ENCODE data around the gene LIN54.
"Not testable (repeated sequence)": the region's sequence is repeated elsewhere in the genome, so short reads cannot be mapped to it uniquely, and the experiment has no call there.

LIN54 gene

GRCh38 chr4:83013420-83013867 lies 2.8 kb upstream of the LIN54 start:
- H3K4me3 ChIP-seq (ENCODE audit: low read depth, low read length): peak overlapping the region; percentile 84
- no peak for DNase-seq (ENCODE audit: low read depth)

GRCh38 chr4:83012687-83013419 lies 2.2 kb upstream of the LIN54 start:
- DNase-seq (ENCODE audit: low read depth): peak; percentile 96
- H3K4me3 ChIP-seq (ENCODE audit: low read depth, low read length): peak overlapping the region; percentile 84

- no peak for DNase-seq (ENCODE audit: low read depth)
- H3K4me3 ChIP-seq (ENCODE audit: low read depth, low read length): peak overlapping the region; percentile 84
These were observed 1.6 kb upstream of the LIN54 start for GRCh38 chr4:83012200-83012686.

GRCh38 chr4:83011689-83012199 lies 1.1 kb upstream of the LIN54 start:
- no peak for DNase-seq (ENCODE audit: low read depth)

GRCh38 chr4:83010111-83010521 lies 507 bp downstream of the LIN54 start:
- peak overlapping the region; percentile 86 for H3K4me3 ChIP-seq (ENCODE audit: low read depth, low read length)
- DNase-seq (ENCODE audit: low read depth): no peak

More at GRCh38 chr4:83011689-83012199, 1.1 kb upstream of the LIN54 start:
- peak overlapping the region; percentile 84 for H3K4me3 ChIP-seq (ENCODE audit: low read depth, low read length)

GRCh38 chr4:83009529-83009928 lies 1.1 kb downstream of the LIN54 start:
- H3K4me3 ChIP-seq (ENCODE audit: low read depth, low read length): peak overlapping the region; percentile 86
- DNase-seq (ENCODE audit: low read depth): no peak

GRCh38 chr4:83003044-83003791 lies 7.4 kb downstream of the LIN54 start:
- DNase-seq (ENCODE audit: low read depth); H3K4me3 ChIP-seq (ENCODE audit: low read depth, low read length): not testable (repeated sequence)

- no peak for DNase-seq (ENCODE audit: low read depth)
- no peak overlapping the region for H3K4me3 ChIP-seq (ENCODE audit: low read depth, low read length)
These were observed 8.3 kb downstream of the LIN54 start for GRCh38 chr4:83002329-83002728.

GRCh38 chr4:82998898-82999297 lies 11.7 kb downstream of the LIN54 start:
- DNase-seq (ENCODE audit: low read depth): no peak
- no peak overlapping the region for H3K4me3 ChIP-seq (ENCODE audit: low read depth, low read length)

- H3K4me3 ChIP-seq (ENCODE audit: low read depth, low read length): no peak overlapping the region
- no peak for DNase-seq (ENCODE audit: low read depth)
These were observed 15.8 kb downstream of the LIN54 start for GRCh38 chr4:82994834-82995233.

GRCh38 chr4:82989575-82990429 lies 20.8 kb downstream of the LIN54 start:
- no peak overlapping the region for H3K4me3 ChIP-seq (ENCODE audit: low read depth, low read length)
- DNase-seq (ENCODE audit: low read depth): no peak

GRCh38 chr4:82988323-82988832 lies 22.2 kb downstream of the LIN54 start:
- peak; percentile 36 for DNase-seq (ENCODE audit: low read depth)

GRCh38 chr4:82987519-82987918 lies 23.1 kb downstream of the LIN54 start:
- not testable (repeated sequence) for H3K4me3 ChIP-seq (ENCODE audit: low read depth, low read length); DNase-seq (ENCODE audit: low read depth)

More at GRCh38 chr4:82988323-82988832, 22.2 kb downstream of the LIN54 start:
- no peak overlapping the region for H3K4me3 ChIP-seq (ENCODE audit: low read depth, low read length)

- DNase-seq (ENCODE audit: low read depth): peak; percentile 13
- H3K4me3 ChIP-seq (ENCODE audit: low read depth, low read length): no peak overlapping the region
These were observed 26.2 kb downstream of the LIN54 start for GRCh38 chr4:82984459-82984858.

- no peak overlapping the region for H3K4me3 ChIP-seq (ENCODE audit: low read depth, low read length)
- DNase-seq (ENCODE audit: low read depth): no peak
These were observed 27.2 kb downstream of the LIN54 start for GRCh38 chr4:82983444-82983843.

- H3K4me3 ChIP-seq (ENCODE audit: low read depth, low read length): no peak overlapping the region
These were observed 29.5 kb downstream of the LIN54 start for GRCh38 chr4:82981138-82981537.

GRCh38 chr4:82975792-82976191 lies 34.8 kb downstream of the LIN54 start:
- H3K4me3 ChIP-seq (ENCODE audit: low read depth, low read length): no peak overlapping the region
- DNase-seq (ENCODE audit: low read depth): no peak

More at GRCh38 chr4:82981138-82981537, 29.5 kb downstream of the LIN54 start:
- DNase-seq (ENCODE audit: low read depth): no peak

- DNase-seq (ENCODE audit: low read depth): no peak
- H3K4me3 ChIP-seq (ENCODE audit: low read depth, low read length): no peak overlapping the region
These were observed 41.2 kb downstream of the LIN54 start for GRCh38 chr4:82969414-82969813.

GRCh38 chr4:82968972-82969371 lies 41.7 kb downstream of the LIN54 start:
- H3K4me3 ChIP-seq (ENCODE audit: low read depth, low read length): no peak overlapping the region
- no peak for DNase-seq (ENCODE audit: low read depth)

Data from skeletal muscle cell (primary cell).